DND-41 (cell line): Measurements from ENCODE around the gene LPAR5.

Experiments used
- CTCF ChIP-seq: IDR thresholded peaks from 2 replicates; pipeline ENCODE4 v1.5.1; 2012; ENCODE audit warnings: borderline replicate concordance, low read length, moderate library complexity, mild to moderate bottlenecking; ENCODE audit not compliant: poor library complexity, severe bottlenecking; ENCODE audit errors: extremely low read depth
- EZH2 ChIP-seq: IDR thresholded peaks from 3 replicates; pipeline ENCODE4 v1.6.1; 2012; ENCODE audit warnings: borderline replicate concordance, low read depth, mild to moderate bottlenecking, moderate library complexity, low read length, inconsistent platforms; ENCODE audit not compliant: severe bottlenecking

- TF ChIP-seq CTCF (no peak), EZH2 (no peak)
Observed at GRCh38 chr12:6608592-6609281, 27.0 kb downstream of the LPAR5 start.
